SK-MEL-5 (cell line): Measurements from ENCODE around the gene GABRR2. TPM values are rescaled to one million over a fixed set of nuclear protein-coding genes. Genes with fewer than 3 reads are reported as not detected.
"Not testable (repeated sequence)": the region's sequence is repeated elsewhere in the genome, so short reads cannot be mapped to it uniquely, and the experiment has no call there.

Experiments
- DNase-seq: peaks from one replicate; pipeline ENCODE4 v3.0.0-alpha.2; 2016; ENCODE audit warnings: low read depth, low spot score
- in situ Hi-C: cut with HindIII; loops from 2 replicates; pipeline ENCODE4 v1.10.0; 2016; ENCODE audit warnings: low sequenced_read_pairs, high pct_unique_total_duplicates, low pct_unique_long_range_greater_than_20kb
- total RNA-seq: library from RNA; depleted of rRNA; stranded (reverse); fragments of >200 nt; shearing (Covaris generic); gene quantifications from 2 replicates; pipeline ENCODE4 v1.2.3, GENCODE V29; 2014

The GABRR2 gene
- total RNA-seq, 1 experiment from 2014 or later = not detected

- in situ Hi-C loops = no loop called here
- no peak for DNase-seq
These were observed 12.8 kb downstream of the GABRR2 start for GRCh38 chr6:89302195-89302770.

- DNase-seq = no peak
- in situ Hi-C loops = no loop called here
These were observed 13.4 kb downstream of the GABRR2 start for GRCh38 chr6:89301586-89302194.

- peak; percentile 22 for DNase-seq
These were observed 15.6 kb downstream of the GABRR2 start for GRCh38 chr6:89299466-89299850.

GRCh38 chr6:89298680-89299465, 16.2 kb downstream of the GABRR2 start:
- in situ Hi-C loops = no loop called here
- DNase-seq = no peak

More at GRCh38 chr6:89299466-89299850, 15.6 kb downstream of the GABRR2 start:
- in situ Hi-C loops = no loop called here

DNA sequence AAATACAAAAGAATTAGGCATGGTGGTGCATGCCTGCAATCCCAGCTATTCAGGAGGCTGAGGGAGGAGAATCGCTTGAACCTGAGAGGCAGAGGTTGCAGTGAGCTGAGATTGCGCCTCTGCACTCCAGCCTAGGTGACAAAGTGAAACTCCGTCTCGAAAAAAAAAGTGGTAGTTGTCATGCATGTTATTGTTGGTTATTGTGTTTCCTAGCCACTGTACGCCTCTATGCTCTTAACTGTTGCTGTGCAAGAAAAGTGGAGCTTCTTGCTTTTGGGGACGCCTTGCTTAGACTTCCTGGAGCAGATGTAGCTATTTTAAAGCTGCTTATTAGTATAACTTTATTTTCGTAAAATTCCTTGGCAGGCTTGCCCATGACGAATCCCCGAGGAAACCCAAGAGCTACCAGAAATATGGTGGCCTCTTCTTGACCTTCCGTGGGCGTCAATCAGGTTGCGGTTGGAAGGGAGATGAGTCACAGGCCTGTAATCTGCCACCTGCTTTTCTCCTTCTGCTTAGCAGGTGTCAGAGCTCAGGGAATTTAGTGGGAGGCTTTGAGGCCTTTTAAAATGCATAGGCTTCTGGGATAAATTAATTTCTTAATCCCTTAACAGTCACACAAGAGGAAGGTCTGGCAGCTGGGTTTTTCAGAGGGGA, 17.3 kb downstream of the GABRR2 start:
- DNase-seq = no peak
- in situ Hi-C loops = no loop called here

DNA sequence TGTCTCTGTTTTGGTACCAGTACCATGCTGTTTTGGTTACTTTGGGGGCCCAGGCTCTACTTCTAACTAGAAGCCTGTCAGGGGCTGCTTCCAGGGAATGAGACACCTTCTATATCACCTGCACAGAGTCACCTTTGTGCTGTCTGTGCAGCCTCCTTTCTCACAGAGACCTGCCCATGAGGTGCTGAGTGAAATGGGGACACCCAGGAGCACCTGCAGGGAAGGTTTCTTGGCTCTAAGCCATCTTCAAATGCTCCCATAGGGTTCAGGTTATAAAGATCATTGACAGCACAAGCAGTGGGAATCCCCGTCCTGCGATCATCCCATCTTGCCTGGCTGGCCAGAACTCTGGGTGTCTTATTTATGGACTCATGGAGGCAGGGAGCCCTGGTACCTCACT, 19.1 kb downstream of the GABRR2 start:
- no peak for DNase-seq
- in situ Hi-C loops = no loop called here

- in situ Hi-C loops, DNase-seq: not testable (repeated sequence)
These were observed 20.0 kb downstream of the GABRR2 start for GRCh38 chr6:89295116-89295515.

DNA sequence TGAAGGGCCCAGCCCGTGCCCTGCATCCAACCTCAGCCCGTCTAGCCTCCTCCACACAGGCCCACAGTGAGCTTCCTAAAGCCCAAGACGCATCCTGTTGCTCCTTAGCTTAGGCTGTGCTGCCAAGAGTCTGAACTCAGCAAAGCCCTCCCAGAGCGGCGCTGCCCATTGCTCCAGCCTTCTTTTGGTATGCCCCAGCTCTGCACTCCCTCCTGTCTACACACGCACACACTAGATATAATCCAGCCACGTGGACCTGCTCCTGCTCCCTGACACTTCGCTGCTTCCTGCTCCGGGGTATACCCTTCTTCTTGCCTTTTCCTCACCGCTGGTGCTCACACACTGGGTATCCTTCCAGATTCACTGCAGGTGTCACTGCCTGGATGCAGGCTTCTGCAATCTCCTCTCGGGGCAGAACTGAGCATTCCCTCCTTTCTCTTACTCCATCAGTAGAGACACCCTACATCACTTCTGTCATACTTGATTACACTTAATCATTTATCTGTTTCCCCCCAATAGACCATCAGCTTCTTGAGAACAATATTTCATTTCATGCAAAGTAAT, 23.8 kb downstream of the GABRR2 start:
- in situ Hi-C loops = no loop called here
- DNase-seq = no peak

DNA sequence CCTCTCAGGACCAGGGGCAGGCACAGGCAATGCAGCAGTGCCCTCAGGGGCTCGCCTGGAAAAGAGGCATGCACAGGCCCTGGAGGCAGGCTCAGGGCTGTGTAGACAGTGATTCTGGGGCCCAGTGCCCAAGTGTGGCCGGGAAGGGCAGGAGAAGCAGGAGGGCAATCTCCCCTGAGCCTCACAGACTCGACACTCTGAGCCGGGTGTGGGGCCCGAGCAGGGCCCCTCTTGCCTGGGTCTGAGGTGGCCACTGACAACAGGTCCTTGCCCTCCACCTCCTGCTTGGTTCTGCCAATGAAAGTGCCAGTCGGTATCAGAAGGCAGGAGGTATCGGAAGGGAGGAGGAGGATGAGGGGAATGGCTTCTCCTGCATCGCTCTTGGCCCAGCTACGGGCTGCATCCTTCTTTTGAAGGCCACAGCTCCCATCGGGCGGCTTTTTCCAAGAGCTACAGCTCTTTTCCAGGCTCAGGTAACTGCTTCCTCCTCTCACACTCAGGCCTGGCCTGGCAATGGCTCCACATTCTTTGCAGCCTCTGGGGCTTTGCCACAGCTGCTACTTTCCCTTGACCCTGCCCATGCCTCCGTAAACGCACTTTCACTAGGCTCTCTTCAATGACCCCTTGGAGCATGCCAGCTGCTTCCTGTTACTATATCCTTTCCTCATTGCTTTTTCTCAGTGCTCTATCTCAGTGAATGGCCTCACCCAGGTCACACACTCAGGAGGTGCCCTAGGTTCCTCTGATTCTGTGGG, 24.5 kb downstream of the GABRR2 start:
- no peak for DNase-seq
- in situ Hi-C loops = no loop called here

- no peak for DNase-seq
- in situ Hi-C loops = no loop called here
These were observed 25.4 kb downstream of the GABRR2 start for GRCh38 chr6:89289710-89290109.

DNA sequence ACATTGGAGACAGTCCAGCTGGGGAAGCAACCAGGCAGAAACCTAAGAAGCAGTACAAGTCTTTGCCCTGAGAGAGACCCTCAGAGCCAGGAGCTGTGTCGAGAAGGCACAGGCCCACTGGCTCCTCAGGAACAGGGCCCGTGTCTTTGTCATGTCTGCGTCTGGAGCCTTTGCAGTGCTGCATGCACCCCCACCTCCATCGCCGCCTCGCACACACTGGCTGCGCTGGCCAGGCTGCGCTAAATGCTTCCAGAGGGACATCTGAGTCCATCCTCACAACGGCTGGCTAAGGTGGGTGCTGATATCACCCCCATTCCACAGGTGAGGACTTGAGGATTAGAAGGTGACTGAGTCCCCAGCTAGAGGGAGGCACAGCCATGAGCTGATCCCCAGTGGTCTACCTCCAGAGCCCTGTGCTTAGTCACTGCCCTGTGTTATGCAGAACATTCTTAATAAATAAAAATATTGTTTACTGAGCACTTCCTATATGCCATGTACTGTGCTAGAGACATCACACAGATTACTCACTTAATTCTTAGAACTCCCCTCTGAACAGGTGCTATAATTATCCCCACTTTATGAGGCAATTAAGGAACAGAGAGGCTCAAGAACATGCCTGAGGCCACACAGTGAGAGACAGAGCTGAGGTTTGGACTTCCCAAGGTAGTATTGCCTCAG, 27.6 kb downstream of the GABRR2 start:
- in situ Hi-C loops = no loop called here
- DNase-seq = no peak

DNA sequence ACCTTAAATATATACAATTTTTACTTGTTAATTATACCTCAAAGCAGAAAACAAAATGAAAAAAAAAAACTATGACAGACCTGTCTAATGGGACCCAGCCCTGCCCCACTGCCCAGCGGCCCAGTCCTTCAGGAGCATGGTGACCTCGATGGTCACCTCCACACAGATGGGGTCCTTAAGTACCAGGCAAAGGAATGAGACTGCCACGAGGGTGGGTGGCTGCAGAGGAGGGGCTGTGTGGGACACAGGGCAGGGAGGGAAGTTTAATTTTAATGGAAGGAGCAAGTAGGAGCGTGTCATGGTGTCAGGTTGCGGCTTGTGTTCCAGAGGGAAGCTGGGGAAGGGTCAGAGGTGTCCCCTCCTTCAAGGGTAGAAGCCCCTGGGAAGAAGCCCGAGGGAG, 28.6 kb downstream of the GABRR2 start:
- in situ Hi-C loops = no loop called here
- DNase-seq = no peak

GRCh38 chr6:89284963-89285735, 29.9 kb downstream of the GABRR2 start:
- DNase-seq = no peak
- in situ Hi-C loops = no loop called here

- in situ Hi-C loops = no loop called here
- no peak for DNase-seq
These were observed 31.0 kb downstream of the GABRR2 start for GRCh38 chr6:89284081-89284480.

DNA sequence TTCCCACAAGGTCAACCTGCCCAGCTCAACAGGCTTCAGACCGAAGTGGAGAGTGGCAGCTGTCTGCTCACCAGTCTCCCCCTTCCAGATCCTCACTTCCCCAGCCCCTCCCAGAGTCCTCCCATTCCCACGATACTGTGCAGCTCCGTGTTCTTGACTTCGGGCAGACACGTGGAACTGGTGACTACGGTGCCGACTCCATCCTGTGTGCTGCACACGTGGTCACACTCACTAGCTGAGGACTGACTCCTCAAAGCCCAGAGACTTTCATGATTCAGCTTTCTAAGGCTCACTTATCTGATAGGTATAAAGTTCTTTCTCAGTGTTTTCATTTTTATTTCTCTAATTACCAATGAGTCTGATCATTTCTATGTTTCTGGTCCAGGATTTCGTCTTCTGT, 32.4 kb downstream of the GABRR2 start:
- in situ Hi-C loops = no loop called here
- DNase-seq = no peak

DNA sequence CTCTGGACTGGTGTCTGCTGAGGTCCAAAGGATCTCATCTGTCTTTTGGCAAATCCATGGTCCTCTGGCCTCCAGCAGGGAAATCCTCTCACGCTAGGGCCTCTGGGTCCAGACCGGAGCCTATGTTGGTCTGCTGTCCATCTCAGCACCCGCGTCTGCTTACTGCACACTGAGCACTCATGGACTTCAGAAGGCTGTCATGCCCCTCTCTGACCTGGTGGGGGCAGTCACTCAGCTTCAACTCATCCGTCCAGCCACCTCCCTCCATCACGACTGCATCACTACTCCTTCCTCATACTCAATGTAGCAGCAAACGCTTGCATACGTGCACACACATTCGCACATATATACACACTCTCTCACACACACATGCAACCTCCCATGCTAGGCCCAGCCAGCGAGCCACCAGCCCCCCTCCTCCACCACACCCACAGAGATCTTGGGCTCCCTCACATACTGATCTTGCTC, 33.3 kb downstream of the GABRR2 start:
- peak; percentile 82 for DNase-seq
- in situ Hi-C loops = no loop called here
